ENCODE measurements around the gene ZNF202. TPM values are rescaled to one million over a fixed set of nuclear protein-coding genes. Genes with fewer than 3 reads are reported as not detected.

ZNF202 gene
- total and polyA plus RNA-seq, 2 of the 13 experiments (the other 11 are each of a cell fraction or from before 2014, with no cell fraction given) = 7.7 to 7.9 TPM

DNA sequence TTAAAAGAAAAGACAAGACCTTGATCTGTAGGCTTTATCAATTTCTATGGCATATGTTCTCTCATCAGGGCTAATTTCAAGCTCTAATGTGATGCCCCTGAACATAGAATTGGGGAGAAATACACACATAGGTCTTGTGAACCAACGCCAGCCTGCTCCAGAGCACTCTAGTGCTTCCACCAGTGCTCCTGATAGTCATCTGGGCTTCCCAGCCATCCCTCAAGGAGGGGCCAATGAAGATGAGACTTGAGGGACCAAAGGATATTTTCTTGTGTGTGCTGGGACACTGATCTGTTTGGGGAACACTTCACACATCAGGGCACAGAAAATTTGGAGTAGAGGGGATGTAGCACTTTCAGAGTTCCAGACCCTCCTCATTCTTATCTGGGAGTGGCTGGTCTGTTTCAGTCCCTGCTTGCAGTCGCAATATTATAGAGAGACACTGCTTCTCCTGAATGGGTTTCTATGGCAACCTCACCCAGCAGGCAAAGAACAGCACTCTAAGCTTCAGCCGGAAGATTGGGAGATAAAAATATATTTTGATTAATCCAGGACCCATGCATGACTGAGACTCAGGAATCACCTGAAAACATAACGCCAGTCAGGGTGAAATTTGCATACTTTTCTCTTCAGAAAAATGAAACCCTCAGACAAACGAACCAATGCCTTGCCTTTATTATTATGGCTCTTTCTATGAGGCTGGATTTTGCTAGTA, 58.6 kb downstream of the ZNF202 start (continued):
- TF ChIP-seq HNRNPH1 (optimal IDR thresholded peaks at IDR 0.05; ENCODE audit: low read depth, low read length) (no peak), RAD21 (CRISPR knock-in tag; IDR thresholded peaks at IDR 0.05) (no peak), FOXO1 (CRISPR knock-in tag; IDR thresholded peaks at IDR 0.05) (no peak), SRSF4 (IDR thresholded peaks at IDR 0.05; ENCODE audit: low read depth, low read length, poor library complexity, severe bottlenecking) (no peak)
- TF ChIP-seq, protein P1, sequence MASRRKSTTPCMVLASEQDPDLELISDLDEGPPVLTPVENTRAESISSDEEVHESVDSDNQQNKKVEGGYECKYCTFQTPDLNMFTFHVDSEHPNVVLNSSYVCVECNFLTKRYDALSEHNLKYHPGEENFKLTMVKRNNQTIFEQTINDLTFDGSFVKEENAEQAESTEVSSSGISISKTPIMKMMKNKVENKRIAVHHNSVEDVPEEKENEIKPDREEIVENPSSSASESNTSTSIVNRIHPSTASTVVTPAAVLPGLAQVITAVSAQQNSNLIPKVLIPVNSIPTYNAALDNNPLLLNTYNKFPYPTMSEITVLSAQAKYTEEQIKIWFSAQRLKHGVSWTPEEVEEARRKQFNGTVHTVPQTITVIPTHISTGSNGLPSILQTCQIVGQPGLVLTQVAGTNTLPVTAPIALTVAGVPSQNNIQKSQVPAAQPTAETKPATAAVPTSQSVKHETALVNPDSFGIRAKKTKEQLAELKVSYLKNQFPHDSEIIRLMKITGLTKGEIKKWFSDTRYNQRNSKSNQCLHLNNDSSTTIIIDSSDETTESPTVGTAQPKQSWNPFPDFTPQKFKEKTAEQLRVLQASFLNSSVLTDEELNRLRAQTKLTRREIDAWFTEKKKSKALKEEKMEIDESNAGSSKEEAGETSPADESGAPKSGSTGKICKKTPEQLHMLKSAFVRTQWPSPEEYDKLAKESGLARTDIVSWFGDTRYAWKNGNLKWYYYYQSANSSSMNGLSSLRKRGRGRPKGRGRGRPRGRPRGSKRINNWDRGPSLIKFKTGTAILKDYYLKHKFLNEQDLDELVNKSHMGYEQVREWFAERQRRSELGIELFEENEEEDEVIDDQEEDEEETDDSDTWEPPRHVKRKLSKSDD (CRISPR knock-in tag; IDR thresholded peaks at IDR 0.05; ENCODE audit: low read depth) = no peak
- TF ChIP-seq, protein P2, sequence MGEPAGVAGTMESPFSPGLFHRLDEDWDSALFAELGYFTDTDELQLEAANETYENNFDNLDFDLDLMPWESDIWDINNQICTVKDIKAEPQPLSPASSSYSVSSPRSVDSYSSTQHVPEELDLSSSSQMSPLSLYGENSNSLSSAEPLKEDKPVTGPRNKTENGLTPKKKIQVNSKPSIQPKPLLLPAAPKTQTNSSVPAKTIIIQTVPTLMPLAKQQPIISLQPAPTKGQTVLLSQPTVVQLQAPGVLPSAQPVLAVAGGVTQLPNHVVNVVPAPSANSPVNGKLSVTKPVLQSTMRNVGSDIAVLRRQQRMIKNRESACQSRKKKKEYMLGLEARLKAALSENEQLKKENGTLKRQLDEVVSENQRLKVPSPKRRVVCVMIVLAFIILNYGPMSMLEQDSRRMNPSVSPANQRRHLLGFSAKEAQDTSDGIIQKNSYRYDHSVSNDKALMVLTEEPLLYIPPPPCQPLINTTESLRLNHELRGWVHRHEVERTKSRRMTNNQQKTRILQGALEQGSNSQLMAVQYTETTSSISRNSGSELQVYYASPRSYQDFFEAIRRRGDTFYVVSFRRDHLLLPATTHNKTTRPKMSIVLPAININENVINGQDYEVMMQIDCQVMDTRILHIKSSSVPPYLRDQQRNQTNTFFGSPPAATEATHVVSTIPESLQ (CRISPR knock-in tag; conservative IDR thresholded peaks at IDR 0.05) = no peak
- TF ChIP-seq, protein P3, sequence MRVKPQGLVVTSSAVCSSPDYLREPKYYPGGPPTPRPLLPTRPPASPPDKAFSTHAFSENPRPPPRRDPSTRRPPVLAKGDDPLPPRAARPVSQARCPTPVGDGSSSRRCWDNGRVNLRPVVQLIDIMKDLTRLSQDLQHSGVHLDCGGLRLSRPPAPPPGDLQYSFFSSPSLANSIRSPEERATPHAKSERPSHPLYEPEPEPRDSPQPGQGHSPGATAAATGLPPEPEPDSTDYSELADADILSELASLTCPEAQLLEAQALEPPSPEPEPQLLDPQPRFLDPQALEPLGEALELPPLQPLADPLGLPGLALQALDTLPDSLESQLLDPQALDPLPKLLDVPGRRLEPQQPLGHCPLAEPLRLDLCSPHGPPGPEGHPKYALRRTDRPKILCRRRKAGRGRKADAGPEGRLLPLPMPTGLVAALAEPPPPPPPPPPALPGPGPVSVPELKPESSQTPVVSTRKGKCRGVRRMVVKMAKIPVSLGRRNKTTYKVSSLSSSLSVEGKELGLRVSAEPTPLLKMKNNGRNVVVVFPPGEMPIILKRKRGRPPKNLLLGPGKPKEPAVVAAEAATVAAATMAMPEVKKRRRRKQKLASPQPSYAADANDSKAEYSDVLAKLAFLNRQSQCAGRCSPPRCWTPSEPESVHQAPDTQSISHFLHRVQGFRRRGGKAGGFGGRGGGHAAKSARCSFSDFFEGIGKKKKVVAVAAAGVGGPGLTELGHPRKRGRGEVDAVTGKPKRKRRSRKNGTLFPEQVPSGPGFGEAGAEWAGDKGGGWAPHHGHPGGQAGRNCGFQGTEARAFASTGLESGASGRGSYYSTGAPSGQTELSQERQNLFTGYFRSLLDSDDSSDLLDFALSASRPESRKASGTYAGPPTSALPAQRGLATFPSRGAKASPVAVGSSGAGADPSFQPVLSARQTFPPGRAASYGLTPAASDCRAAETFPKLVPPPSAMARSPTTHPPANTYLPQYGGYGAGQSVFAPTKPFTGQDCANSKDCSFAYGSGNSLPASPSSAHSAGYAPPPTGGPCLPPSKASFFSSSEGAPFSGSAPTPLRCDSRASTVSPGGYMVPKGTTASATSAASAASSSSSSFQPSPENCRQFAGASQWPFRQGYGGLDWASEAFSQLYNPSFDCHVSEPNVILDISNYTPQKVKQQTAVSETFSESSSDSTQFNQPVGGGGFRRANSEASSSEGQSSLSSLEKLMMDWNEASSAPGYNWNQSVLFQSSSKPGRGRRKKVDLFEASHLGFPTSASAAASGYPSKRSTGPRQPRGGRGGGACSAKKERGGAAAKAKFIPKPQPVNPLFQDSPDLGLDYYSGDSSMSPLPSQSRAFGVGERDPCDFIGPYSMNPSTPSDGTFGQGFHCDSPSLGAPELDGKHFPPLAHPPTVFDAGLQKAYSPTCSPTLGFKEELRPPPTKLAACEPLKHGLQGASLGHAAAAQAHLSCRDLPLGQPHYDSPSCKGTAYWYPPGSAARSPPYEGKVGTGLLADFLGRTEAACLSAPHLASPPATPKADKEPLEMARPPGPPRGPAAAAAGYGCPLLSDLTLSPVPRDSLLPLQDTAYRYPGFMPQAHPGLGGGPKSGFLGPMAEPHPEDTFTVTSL (CRISPR knock-in tag; IDR thresholded peaks at IDR 0.05; ENCODE audit: borderline replicate concordance) = no peak
- TF ChIP-seq, protein P4, sequence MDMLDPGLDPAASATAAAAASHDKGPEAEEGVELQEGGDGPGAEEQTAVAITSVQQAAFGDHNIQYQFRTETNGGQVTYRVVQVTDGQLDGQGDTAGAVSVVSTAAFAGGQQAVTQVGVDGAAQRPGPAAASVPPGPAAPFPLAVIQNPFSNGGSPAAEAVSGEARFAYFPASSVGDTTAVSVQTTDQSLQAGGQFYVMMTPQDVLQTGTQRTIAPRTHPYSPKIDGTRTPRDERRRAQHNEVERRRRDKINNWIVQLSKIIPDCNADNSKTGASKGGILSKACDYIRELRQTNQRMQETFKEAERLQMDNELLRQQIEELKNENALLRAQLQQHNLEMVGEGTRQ (IDR thresholded peaks at IDR 0.05; ENCODE audit: low read depth, low read length) = no peak
- TF ChIP-seq, protein P4 (CRISPR knock-in tag; IDR thresholded peaks at IDR 0.05; ENCODE audit: borderline replicate concordance) = no peak
